ENCODE measurements around the gene AK4.
A peak's percentile ranks its signal among the peaks of the same experiment; 100 is the strongest.

Gene AK4

GRCh38 chr1:65267683-65268082 is 119.7 kb downstream of the AK4 start:
- Histone ChIP-seq H3K4ac (ENCODE audit: low read length) (no peak overlapping the region), H4K91ac (ENCODE audit: low read depth, low read length, poor library complexity) (no peak overlapping the region), H3K14ac (ENCODE audit: low read length) (no peak overlapping the region), H2BK12ac (ENCODE audit: low read length) (no peak overlapping the region), H2AK5ac (ENCODE audit: low read depth, low read length) (no peak overlapping the region), H3K4me1 (ENCODE audit: control insufficient read depth in 2 of 2, insufficient read depth in 1 of 2, low read depth in 1 of 2, low read length in 2 of 2) (peaks cover 0 to 2% of the 10 kb centered on the region in 2 donors), H3K79me1 (ENCODE audit: low read depth, low read length) (peaks cover 2% of the 10 kb centered on the region), H3K36me3 (replicated peaks in 1 of 2; ENCODE audit: control insufficient read depth in 2 of 2, insufficient read depth in 2 of 2, low read length in 2 of 2) (no peaks in the 10 kb centered on the region), H3K9ac (ENCODE audit: low read depth, low read length, poor library complexity) (no peak overlapping the region), H2BK15ac (ENCODE audit: low read length) (no peak overlapping the region), H3K27me3 (ENCODE audit: control insufficient read depth in 3 of 3, insufficient read depth in 3 of 3, low read depth in 1 of 3, low read length in 3 of 3) (peaks cover 0 to 51% (median 2%) of the 10 kb centered on the region in 3 experiments), H2BK120ac (ENCODE audit: low read depth, low read length) (no peak overlapping the region), H3K23ac (ENCODE audit: low read depth, low read length, poor library complexity) (no peak overlapping the region), H2AFZ (ENCODE audit: low read length) (no peak overlapping the region), H2BK5ac (ENCODE audit: low read length) (no peak overlapping the region), H3K9me3 (replicated peaks in 1 of 2; ENCODE audit: control insufficient read depth in 2 of 2, insufficient read depth in 1 of 2, low read depth in 1 of 2, low read length in 2 of 2) (no peaks in the 10 kb centered on the region), H3K27ac (replicated peaks; ENCODE audit: low read length) (no peak overlapping the region), H3K4me2 (ENCODE audit: insufficient read depth, low read length, poor library complexity, severe bottlenecking) (no peak overlapping the region), H4K8ac (ENCODE audit: low read depth, low read length) (no peak overlapping the region), H3K18ac (ENCODE audit: low read length) (no peak overlapping the region), H3K4me3 (ENCODE audit: low read length in 2 of 2) (no peak overlapping the region)
- WGBS, 2 donors (ENCODE audit: extremely low coverage in 2 of 2, insufficient read length in 2 of 2, insufficient replicate concordance in 1 of 2), result no CpG with 5 or more reads among the region's 1 CpG
- no peak for DNase-seq (ENCODE audit: low spot score)

DNA sequence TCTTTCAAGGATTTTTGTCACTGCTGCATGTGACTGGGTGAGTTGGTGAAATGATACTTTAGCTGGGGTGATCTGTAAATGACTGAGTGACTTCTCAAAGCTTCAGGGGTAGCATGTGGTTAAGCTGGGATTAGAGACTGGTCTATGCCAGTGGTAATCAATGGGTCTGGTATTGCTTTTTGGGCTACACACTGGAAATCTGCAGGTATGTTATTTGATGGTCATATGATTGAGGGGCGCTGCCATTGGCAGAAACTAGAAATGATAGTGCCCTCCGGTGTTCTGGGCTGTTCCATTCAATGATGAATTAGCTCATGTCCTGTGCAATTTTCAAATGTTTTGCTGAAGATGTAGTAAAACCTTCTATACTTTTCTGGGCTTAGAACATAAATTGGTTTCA is 121.6 kb downstream of the AK4 start:
- no peak overlapping the region for H3K14ac ChIP-seq (ENCODE audit: low read length)
- no peak overlapping the region for H2AFZ ChIP-seq (ENCODE audit: low read length)
- peaks cover 0 to 31% (median 2%) of the 10 kb centered on the region in 3 experiments for H3K27me3 ChIP-seq (ENCODE audit: control insufficient read depth in 3 of 3, insufficient read depth in 3 of 3, low read depth in 1 of 3, low read length in 3 of 3)
- no peak overlapping the region for H3K18ac ChIP-seq (ENCODE audit: low read length)
- no peak overlapping the region for H3K4me3 ChIP-seq (ENCODE audit: low read length in 2 of 2)
- H3K4me2 ChIP-seq (ENCODE audit: insufficient read depth, low read length, poor library complexity, severe bottlenecking), result no peak overlapping the region
- H3K79me1 ChIP-seq (ENCODE audit: low read depth, low read length), result peaks cover 2% of the 10 kb centered on the region
- H4K8ac ChIP-seq (ENCODE audit: low read depth, low read length), result no peak overlapping the region
- no peak overlapping the region for H4K91ac ChIP-seq (ENCODE audit: low read depth, low read length, poor library complexity)
- H2BK15ac ChIP-seq (ENCODE audit: low read length), result no peak overlapping the region
- no peak overlapping the region for H2BK120ac ChIP-seq (ENCODE audit: low read depth, low read length)
- no peak overlapping the region for H2BK12ac ChIP-seq (ENCODE audit: low read length)
- H3K23ac ChIP-seq (ENCODE audit: low read depth, low read length, poor library complexity), result no peak overlapping the region
- no CpG with 5 or more reads among the region's 2 CpGs for WGBS, 2 donors (ENCODE audit: extremely low coverage in 2 of 2, insufficient read length in 2 of 2, insufficient replicate concordance in 1 of 2)
- no peak for DNase-seq (ENCODE audit: low spot score)
- H3K4me1 ChIP-seq (ENCODE audit: control insufficient read depth in 2 of 2, insufficient read depth in 1 of 2, low read depth in 1 of 2, low read length in 2 of 2), result peaks cover 0 to 2% of the 10 kb centered on the region in 2 donors
- no peak overlapping the region for H3K9ac ChIP-seq (ENCODE audit: low read depth, low read length, poor library complexity)
- no peak overlapping the region for H2AK5ac ChIP-seq (ENCODE audit: low read depth, low read length)
- no peaks in the 10 kb centered on the region for H3K9me3 ChIP-seq (replicated peaks in 1 of 2; ENCODE audit: control insufficient read depth in 2 of 2, insufficient read depth in 1 of 2, low read depth in 1 of 2, low read length in 2 of 2)
- no peak overlapping the region for H3K4ac ChIP-seq (ENCODE audit: low read length)
- no peak overlapping the region for H2BK5ac ChIP-seq (ENCODE audit: low read length)
- no peaks in the 10 kb centered on the region for H3K36me3 ChIP-seq (replicated peaks in 1 of 2; ENCODE audit: control insufficient read depth in 2 of 2, insufficient read depth in 2 of 2, low read length in 2 of 2)
- H3K27ac ChIP-seq (replicated peaks; ENCODE audit: low read length), result no peak overlapping the region

DNA sequence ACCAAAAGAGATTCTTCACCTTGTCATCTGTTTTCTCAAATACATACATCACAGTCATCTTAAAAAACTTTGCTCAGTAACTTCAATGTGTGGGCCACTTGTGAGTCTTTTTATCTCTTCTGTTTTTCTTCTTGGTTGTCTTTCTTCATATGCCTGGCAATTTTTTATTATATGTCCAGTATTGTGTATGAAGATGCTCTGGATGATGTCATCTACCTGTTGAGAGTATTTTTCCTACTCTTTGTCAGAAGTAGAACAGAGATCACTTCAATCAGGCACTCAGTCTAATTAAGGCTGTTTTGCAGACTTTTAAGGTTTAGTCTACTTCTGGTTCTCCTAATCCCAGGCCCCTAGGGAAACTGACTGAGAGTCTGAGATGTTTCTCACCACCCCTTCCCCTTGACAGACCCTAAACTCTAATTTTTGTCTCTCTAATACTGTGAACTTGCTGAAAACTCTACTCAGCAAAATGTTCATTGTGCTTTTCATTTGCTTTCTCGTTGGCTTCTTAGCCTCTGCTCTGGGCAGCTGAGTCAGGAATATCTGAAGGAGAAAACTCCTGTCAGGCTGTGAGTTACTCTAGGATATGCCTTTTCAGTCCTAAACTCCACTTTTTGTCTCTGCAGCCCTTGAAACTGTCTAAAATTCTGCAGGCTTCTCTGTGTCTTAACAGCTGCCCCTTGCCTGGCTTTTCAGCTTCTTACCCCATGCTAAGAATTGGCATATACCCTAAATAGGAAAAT is 128.4 kb downstream of the AK4 start:
- no peak overlapping the region for H3K4me2 ChIP-seq (ENCODE audit: insufficient read depth, low read length, poor library complexity, severe bottlenecking)
- no peak overlapping the region for H4K8ac ChIP-seq (ENCODE audit: low read depth, low read length)
- no peak overlapping the region for H4K91ac ChIP-seq (ENCODE audit: low read depth, low read length, poor library complexity)
- H3K14ac ChIP-seq (ENCODE audit: low read length), result no peak overlapping the region
- peaks cover 0 to 20% (median 0%) of the 10 kb centered on the region in 3 experiments for H3K27me3 ChIP-seq (ENCODE audit: control insufficient read depth in 3 of 3, insufficient read depth in 3 of 3, low read depth in 1 of 3, low read length in 3 of 3)
- H3K27ac ChIP-seq (replicated peaks; ENCODE audit: low read length), result peak overlapping the region; percentile 37
- peaks cover 0 to 20% of the 10 kb centered on the region in 2 donors for H3K4me1 ChIP-seq (ENCODE audit: control insufficient read depth in 2 of 2, insufficient read depth in 1 of 2, low read depth in 1 of 2, low read length in 2 of 2)
- H3K4me3 ChIP-seq (ENCODE audit: low read length in 2 of 2), result no peak overlapping the region
- no peak overlapping the region for H2AK5ac ChIP-seq (ENCODE audit: low read depth, low read length)
- no peak overlapping the region for H3K18ac ChIP-seq (ENCODE audit: low read length)
- DNase-seq (ENCODE audit: low spot score), result no peak
- no peak overlapping the region for H2BK12ac ChIP-seq (ENCODE audit: low read length)
- H3K23ac ChIP-seq (ENCODE audit: low read depth, low read length, poor library complexity), result no peak overlapping the region
- H2BK15ac ChIP-seq (ENCODE audit: low read length), result no peak overlapping the region
- H3K79me1 ChIP-seq (ENCODE audit: low read depth, low read length), result no peaks in the 10 kb centered on the region
- H3K9me3 ChIP-seq (replicated peaks in 1 of 2; ENCODE audit: control insufficient read depth in 2 of 2, insufficient read depth in 1 of 2, low read depth in 1 of 2, low read length in 2 of 2), result no peaks in the 10 kb centered on the region
- no CpG with 5 or more reads among the region's 1 CpG for WGBS, 2 donors (ENCODE audit: extremely low coverage in 2 of 2, insufficient read length in 2 of 2, insufficient replicate concordance in 1 of 2)
- H3K36me3 ChIP-seq (replicated peaks in 1 of 2; ENCODE audit: control insufficient read depth in 2 of 2, insufficient read depth in 2 of 2, low read length in 2 of 2), result no peaks in the 10 kb centered on the region
- H3K4ac ChIP-seq (ENCODE audit: low read length), result no peak overlapping the region
- H3K9ac ChIP-seq (ENCODE audit: low read depth, low read length, poor library complexity), result no peak overlapping the region
- no peak overlapping the region for H2BK120ac ChIP-seq (ENCODE audit: low read depth, low read length)
- H2BK5ac ChIP-seq (ENCODE audit: low read length), result no peak overlapping the region
- no peak overlapping the region for H2AFZ ChIP-seq (ENCODE audit: low read length)

DNA sequence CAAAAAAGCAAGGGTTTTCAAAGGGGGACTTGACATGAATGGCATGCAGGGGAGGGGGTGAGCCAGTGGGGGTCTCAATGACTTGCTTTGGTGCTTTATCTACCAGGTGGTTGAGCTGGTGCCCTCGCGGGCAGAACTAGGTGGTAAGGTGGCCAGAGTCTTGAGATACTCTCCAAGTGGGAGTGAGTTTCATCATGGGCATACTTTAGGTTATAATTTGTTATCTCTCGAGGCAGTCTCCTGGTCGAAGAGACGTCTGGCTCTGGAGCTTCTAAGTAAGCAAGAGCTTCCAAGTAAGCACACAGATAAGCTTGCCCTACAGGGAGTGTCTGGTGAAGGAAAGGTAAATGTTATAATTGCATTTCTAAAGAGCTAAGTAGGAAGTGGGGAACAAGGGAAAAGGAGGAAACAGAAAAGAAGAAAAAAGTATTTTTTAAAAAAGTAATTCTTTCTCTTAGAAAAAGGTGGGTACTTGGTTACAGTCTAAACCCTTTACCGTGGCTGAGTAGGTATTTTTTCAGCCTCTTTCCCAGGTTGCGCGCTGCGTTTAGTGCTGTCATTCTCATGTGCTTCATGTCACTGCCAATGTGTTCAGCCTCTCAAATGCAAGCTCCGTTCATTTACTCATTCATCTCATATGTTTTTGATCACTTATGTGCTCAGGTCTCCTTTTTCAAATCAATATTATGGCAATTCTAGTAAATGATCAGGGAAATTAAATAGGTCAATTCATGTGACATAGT is 129.8 kb downstream of the AK4 start:
- H3K27ac ChIP-seq (replicated peaks; ENCODE audit: low read length), result no peak overlapping the region
- H3K4me1 ChIP-seq (ENCODE audit: control insufficient read depth in 2 of 2, insufficient read depth in 1 of 2, low read depth in 1 of 2, low read length in 2 of 2), result peaks cover 0 to 25% of the 10 kb centered on the region in 2 donors
- no peak overlapping the region for H3K4me2 ChIP-seq (ENCODE audit: insufficient read depth, low read length, poor library complexity, severe bottlenecking)
- H3K4ac ChIP-seq (ENCODE audit: low read length), result no peak overlapping the region
- no peaks in the 10 kb centered on the region for H3K36me3 ChIP-seq (replicated peaks in 1 of 2; ENCODE audit: control insufficient read depth in 2 of 2, insufficient read depth in 2 of 2, low read length in 2 of 2)
- H2BK12ac ChIP-seq (ENCODE audit: low read length), result no peak overlapping the region
- no peak for DNase-seq (ENCODE audit: low spot score)
- no peak overlapping the region for H3K4me3 ChIP-seq (ENCODE audit: low read length in 2 of 2)
- no peak overlapping the region for H2BK5ac ChIP-seq (ENCODE audit: low read length)
- no peak overlapping the region for H3K9ac ChIP-seq (ENCODE audit: low read depth, low read length, poor library complexity)
- no CpG with 5 or more reads among the region's 10 CpGs for WGBS, 2 donors (ENCODE audit: extremely low coverage in 2 of 2, insufficient read length in 2 of 2, insufficient replicate concordance in 1 of 2)
- no peaks in the 10 kb centered on the region for H3K79me1 ChIP-seq (ENCODE audit: low read depth, low read length)
- no peak overlapping the region for H4K91ac ChIP-seq (ENCODE audit: low read depth, low read length, poor library complexity)
- H3K9me3 ChIP-seq (replicated peaks in 1 of 2; ENCODE audit: control insufficient read depth in 2 of 2, insufficient read depth in 1 of 2, low read depth in 1 of 2, low read length in 2 of 2), result no peaks in the 10 kb centered on the region
- no peak overlapping the region for H2AK5ac ChIP-seq (ENCODE audit: low read depth, low read length)
- no peak overlapping the region for H4K8ac ChIP-seq (ENCODE audit: low read depth, low read length)
- H2BK15ac ChIP-seq (ENCODE audit: low read length), result no peak overlapping the region
- H3K14ac ChIP-seq (ENCODE audit: low read length), result no peak overlapping the region
- H2AFZ ChIP-seq (ENCODE audit: low read length), result no peak overlapping the region
- H3K27me3 ChIP-seq (ENCODE audit: control insufficient read depth in 3 of 3, insufficient read depth in 3 of 3, low read depth in 1 of 3, low read length in 3 of 3), result peaks cover 0 to 20% (median 0%) of the 10 kb centered on the region in 3 experiments
- peak overlapping the region; percentile 8 for H3K18ac ChIP-seq (ENCODE audit: low read length)
- no peak overlapping the region for H3K23ac ChIP-seq (ENCODE audit: low read depth, low read length, poor library complexity)
- H2BK120ac ChIP-seq (ENCODE audit: low read depth, low read length), result no peak overlapping the region
